HL-60 (cell line): ENCODE measurements around the gene CSAD.

Experiments
- CTCF ChIP-seq: IDR thresholded peaks from one replicate; pipeline ENCODE4 v1.5.1; 2011; ENCODE audit warnings: low read length, control low read depth, inconsistent platforms; ENCODE audit not compliant: insufficient read depth
- POLR2AphosphoS5 ChIP-seq: IDR thresholded peaks from 2 replicates; pipeline ENCODE4 v1.6.1; 2012; ENCODE audit warnings: low read depth

- no peak for TF ChIP-seq CTCF
- no peak for TF ChIP-seq POLR2AphosphoS5
These were observed 27.7 kb upstream of the CSAD start for GRCh38 chr12:53208435-53208834.
